NOMO-1 (cell line): ENCODE data around the gene FAM43A.

Source experiments
- DNase-seq, 2 experiments: peaks; one replicate each; lab custom pipeline; 2025; ENCODE audit not compliant: unreplicated experiment in 2 of 2; lab: John Stamatoyannopoulos, UW

Gene FAM43A

GRCh38 chr3:194736896-194737600 is 51.4 kb downstream of the FAM43A start:
- DNase-seq: peak; percentile 94 to 100
